Stimulated activated CD4-positive, alpha-beta T cell treated with anti-CD3 and anti-CD28 coated beads, Interleukin-4, amount 100 ng/mL, for 48 hours (primary cell): ENCODE measurements around the gene UBE2O.

Source experiments
- DNase-seq, 2 donors: peaks; one replicate each; pipeline ENCODE4 v3.0.0-alpha.2; 2020; ENCODE audit warnings: low read depth in 2 of 2

Gene UBE2O

DNA sequence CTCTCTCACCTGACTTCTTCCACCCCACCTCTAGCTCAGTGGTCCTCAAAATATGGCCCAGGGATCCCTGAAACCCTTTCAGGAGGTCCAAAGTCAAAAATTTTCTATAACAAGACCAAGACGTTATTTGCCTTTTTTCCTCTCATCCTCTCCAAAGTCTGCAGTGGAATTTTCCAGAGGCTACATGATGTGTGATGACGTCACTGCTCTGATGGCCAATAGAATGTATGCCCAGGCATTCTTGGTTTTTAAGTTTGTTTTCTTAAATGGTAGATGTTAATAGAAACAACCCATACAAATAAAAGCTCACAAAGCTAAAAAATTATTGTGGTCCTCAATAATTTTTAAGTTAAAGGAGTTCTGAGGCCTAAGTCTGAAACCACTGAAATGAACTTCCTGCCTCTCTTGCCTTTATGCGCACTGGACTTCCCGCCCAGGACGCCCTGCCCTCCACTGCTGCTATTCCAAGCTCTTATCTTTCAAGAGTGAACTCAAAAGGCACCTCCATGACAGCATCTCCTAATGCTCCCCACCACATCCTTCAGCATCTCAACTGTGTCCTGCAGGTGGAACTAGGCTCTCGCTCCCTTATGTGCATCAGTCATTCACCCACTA lies 13.5 kb downstream of the UBE2O start:
- DNase-seq, result no peak

DNA sequence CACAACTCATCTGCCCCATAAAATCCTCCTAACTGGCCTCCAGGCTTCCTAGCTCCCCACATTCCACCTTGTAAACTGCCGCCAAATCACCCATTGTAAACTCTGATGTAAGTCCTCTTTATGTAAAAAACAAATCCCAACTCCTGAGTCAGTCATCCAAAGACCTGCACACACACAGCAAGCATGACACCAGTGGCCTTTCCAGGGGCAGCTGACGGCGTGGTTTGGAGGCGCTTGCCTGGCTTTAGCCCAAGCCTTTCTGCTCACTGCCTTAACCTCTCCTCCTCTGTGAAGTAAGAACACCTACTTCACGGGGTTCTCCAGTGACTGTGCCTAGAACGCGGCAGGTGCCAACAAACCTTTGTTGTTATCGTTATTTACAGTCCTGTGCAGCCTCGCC lies 14.0 kb downstream of the UBE2O start:
- no peak for DNase-seq

DNA sequence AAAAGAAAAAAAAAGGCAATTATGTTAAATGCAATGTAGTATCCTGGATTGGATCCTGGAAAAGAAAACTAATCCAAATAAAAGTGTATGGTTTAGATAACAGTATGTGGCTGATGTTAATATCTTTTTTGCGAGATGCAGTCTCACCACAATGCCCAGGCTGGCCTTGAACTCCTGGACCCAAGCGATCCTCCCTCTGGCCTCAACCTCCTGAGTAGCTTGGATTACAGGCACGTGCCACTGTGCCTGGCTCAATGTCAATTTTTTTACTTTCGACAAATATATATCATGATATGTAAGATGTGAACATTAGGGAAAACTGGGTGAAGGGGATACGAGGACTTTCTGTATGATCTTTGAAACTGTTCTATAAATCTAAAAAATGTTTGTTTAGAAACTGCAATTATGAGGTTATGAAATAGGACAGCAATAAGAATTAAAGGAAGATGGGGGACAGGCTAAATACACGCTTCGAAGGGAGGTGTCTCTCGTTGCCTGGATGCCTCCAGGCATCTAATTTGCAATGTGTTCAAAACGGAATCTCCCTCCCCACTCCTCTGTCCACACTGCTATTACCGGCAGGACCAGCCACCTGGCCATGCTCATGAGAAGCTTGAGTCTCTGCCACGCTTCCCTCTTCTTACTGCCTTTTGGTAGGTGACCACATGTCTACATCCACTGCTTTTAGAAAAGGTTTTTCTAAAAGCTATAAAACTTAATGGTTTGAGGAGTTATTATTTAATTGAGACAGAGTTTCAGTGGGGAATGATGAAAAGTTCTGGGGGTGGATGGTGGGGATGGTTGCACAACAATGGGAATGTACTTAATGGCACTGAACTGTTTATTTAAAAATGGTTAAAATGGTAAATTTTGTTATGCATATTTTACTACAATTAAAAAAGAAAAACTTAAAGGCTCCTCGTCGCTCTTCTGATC lies 15.2 kb downstream of the UBE2O start:
- no peak for DNase-seq

DNA sequence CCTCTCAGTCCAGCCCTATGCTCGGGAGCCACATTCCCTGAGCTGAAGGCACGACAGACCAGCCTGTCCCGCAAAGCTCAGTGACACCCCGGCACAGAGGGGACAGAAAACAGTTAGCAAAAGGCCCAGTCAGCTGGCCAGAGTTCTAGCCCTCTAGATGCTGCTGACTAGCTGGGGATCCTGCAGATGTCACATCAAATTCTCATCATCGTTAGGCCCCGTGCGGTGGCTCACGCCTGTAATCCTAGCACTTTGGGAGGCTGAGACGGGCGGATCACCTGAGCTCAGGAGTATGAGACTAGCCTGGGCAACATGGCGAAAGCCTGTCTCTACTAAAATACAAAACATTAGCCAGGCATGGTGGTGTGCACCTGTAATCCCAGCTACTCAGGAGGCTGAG lies 17.2 kb downstream of the UBE2O start:
- no peak for DNase-seq

DNA sequence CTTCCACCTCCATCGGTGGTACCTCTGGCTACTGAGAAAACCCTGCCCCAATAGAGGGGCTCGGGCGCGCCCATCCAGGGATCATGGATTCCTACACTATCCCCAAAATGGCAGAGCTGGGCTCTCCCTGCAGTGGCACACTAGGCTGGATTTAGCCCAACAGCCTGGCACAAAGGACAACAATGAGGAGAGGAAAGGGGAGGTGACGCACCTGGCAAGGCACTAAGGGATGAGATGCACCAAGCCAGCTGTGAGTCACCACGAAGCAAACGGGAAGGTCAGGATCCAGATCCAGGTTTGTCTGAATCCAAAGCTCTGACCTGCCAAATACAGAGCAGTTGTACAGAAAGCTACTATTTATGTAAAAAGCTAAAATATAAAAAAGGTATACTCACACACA lies 18.1 kb downstream of the UBE2O start:
- DNase-seq, result no peak

DNA sequence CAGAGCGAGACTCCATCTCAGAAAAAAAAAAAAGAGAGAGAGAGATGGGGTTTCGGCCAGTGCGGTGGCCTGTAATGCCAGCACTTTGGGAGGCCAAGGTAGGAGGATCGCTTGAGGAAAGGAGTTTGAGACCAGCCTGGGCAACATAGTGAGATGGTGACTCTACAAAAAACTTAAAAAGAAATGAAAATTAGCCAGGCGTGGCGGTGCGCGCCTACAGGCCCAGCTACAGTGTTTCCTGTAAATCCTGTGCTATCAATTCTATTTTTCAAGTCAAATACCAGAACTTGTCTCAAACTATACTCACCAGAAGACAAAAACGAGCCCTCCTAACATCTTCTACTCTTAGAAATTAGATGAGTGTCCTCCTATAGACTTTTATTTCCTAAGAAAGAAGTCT lies 19.3 kb downstream of the UBE2O start:
- DNase-seq, result no peak

DNA sequence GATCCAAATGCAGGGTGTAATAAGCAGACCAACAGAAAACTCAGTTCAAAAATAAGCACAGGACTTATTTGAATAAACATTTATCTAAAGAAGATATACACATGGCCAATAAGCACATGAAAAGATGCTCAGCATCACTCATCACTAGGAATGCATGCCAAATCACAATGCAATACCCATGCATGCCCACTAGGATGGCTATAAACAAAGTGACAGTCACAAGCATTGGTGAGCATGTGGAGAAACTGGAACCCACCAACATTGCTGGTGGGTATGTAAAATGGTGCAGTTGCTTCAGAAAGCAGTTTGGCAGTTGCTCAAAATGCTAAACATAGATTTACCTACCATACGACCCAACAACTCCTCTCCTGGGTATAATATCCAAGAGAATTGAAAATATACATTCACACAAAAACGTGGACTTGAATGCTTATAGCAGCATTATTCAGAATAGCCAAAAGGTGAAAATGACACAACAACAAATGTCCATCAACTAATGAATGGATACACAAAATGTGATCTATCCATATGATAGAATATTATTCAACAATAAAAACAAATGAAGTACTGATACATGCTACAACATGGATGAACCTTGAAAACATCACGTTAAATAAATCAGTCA lies 20.1 kb downstream of the UBE2O start:
- DNase-seq, result no peak

DNA sequence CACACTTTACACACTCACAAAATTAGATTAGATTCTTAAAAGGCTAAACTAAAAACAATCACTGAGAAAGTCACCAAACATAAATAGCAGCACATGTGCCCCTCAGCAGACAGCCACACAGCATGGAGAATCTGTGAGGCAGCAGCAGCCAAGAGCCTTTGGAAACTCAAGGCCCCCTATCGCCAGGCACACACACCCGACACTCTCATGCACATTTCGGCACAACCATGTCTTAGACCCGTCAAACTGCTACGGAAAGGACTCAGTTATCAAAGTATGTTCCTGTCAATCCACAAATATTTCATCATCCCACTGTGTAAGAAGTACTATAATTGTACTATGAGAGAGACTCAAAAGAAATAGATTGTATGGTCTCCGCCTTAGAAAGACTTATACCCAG lies 20.9 kb downstream of the UBE2O start:
- no peak for DNase-seq

DNA sequence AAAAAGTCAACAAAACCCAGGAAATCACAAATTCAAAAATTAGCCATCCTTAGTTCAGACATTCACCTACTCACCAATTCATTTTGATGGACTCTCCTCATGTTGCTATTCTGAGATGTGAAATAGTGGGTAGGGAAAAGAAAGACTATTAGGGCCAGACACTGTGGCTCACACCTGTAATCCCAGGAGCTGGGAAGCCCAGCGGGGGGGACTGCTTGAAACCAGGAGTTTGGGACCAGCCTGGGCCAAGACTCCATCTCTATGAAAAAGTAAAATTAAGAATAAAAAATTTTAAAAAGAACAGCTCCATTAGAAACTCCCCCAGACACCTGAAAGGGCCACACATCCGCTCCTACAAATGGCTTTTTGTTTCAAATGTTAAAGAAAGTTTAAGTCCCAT lies 21.4 kb downstream of the UBE2O start:
- DNase-seq, result no peak

DNA sequence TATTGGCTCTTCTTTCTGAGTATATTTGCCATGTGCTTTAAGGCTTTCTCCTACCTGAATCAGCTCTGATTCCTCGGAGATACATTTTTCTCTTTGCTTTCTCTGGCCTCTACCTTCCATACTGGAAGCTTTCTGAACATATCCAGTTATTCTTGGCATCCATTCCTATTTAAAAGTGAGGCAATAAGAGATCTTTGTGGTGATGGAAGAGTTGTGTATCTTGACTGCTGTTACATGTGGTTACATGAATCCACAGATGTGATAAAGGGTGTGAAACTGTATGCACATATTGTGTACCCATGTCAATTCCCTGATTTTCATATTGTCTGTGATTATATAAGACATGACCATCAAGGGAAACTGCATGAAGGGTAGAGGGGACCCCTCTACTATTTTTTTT lies 24.4 kb downstream of the UBE2O start:
- no peak for DNase-seq

DNA sequence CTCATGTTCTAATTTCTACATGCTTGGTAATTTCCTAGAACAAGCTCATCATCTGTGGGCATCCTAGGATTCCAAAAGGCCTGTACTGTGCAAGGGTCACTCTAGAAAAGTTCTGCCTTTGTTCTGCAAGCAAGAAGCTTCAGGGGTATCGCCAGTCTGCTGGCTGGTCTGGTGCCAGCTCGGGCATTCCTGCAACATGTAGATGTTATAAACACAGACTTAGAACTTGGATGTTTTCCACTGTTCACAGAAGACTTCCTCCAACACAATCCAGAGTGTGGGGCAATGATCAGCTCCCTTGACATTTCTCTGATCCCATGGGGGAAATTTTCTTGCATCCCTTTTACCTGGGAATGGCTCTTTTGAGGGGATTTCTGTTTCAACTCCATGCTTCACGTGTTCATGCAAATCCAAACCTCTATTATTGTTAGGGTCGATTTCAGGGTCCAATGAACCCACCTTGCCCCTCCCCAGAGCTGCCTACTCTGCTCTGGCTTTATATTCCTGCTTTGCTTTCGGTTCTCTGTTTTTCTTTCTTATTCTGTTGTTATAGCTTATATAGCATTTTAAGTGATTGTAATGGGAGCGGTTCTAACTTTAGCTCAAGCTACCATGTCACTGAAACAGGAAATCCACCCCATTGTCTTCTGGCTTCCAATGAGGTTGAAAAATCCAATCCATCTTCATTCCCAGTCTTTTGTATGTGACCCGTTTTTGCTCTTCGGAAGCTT lies 25.3 kb downstream of the UBE2O start:
- DNase-seq, result no peak

DNA sequence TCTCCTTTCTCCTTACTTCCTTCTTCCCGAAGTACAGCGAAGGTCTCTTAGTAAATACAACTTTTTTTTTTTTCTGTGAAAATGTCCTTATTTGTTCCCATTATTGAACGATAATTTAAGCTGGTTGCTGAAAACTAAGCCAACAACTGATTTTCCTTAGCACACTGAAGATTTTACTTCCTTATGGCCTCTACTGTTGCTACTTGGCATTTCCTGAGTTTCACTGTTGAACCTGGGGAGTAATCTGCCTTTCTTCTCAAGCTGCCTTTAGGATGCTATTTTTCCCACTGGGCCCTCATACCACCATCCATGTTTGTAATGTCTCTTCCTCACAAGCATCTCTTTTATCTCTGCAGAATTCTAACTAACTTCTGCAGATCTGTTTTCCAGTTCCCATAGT lies 26.1 kb downstream of the UBE2O start:
- DNase-seq, result no peak

DNA sequence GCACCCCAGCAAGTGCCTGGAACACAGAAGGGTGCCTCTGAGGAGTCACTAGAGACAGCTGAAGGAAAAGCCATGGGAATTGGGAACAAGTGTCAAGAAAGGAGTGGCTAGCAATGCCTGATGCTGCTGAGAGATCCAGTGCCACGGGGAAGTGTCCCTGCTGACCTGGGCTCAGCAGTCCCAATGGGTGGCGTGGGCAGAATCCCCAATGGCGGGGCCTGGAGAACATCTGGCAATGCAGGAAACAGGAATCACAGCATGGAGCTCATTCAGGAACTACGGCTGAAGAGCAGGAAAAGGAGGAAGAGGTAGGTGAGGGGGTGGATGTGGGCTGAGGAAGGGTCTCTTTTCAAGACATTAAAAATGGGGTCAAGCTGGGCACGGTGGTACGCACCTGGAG lies 30.1 kb downstream of the UBE2O start:
- DNase-seq, result no peak

DNA sequence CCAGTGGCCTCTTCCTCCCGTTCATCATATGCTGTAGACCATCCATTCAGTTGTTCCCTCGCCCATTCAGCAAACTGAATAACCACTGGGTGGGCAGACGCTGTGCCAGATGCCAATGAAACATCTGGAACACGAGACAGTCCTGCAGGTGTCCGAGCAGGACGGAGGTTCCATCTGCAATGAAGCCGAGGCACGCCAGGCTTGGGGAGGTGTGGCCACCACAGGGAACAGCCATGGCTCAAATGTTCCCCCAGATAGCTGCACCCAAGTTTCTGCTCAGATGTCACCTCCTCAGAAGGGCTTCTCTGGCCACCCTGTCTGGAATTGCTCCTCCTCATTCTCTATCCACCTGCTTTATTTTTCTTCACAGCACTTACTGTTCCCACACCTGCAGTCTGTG lies 30.5 kb downstream of the UBE2O start:
- DNase-seq, result no peak

DNA sequence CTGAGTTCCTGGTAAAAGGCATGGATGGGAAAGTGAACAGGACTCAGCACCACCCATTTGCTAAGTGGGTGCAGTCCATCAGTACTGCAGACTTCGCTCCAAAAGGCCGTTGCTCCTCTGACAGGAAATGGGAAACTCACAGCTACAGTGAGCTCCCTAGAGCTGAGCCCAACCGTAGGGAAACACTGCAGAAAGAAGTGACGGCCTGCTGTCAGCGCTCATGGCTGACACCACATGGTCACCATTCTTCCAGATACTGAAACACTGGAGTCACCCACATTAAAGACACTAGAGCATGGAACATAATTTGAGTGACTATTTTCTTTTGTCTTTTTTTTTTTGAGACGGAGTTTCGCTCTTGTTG lies 31.9 kb downstream of the UBE2O start:
- no peak for DNase-seq

DNA sequence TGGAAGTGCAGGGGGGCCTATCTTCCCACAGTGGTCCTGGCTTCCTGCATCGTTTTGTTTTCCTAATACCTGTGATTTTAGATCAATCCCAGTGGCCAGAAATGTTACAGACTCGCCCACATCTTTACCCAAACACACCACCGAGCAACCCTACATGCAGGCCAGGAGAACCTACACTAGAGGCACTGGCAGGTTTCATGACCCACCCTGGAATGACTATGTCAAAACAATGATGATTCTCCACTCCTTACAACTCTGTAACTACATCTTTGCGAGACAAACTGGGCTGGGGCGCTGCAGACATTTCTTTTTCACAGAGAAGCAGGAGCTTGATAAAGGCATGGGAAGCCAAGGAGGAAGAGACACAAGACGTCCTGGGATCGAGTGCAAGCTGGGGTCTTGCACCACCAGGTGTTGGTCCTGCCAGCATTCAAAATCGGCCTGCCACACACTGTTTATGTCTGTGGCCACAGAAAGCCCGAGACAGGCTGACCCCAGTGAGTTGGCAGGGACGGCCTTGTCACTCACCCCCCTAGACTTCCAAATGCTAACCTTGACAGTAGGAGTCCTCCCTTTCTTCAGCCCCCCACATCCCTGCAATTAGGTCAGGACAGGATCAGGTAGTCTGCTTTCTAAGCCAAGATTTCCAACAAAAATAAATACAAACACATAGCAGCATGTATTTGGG lies 32.5 kb downstream of the UBE2O start:
- no peak for DNase-seq

DNA sequence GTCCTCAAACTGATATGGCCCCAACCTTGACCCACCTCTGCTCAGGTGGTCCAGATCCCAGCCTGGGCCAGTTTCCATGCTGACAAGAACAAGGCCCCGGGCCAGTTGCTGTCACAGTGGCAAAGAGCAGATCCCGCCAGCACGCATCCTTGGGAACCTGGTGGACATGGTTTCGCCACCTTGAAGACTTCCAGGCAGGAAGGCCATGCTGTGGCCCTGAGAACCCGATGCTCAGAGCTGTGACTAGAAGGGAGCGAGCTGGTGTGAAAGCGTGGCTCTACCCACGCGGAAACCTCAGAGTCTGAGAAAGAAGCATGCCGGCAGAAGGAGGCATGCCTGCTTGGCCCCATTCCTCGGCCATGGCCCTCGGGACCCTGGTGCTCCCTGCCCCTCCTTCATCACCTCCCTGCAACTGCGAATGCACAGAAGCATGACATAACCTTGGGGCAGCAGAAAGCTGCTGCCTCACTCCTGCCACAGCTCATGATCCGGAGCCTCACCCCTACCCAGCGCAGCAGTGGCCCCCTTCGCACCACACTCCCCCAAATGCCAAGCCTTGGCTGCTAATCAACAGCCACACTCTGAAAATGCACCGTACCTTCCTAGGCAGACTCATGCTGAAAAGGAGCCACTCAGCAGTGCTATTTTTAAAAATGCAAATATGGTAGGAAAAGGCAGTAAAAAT lies 33.2 kb downstream of the UBE2O start:
- no peak for DNase-seq

DNA sequence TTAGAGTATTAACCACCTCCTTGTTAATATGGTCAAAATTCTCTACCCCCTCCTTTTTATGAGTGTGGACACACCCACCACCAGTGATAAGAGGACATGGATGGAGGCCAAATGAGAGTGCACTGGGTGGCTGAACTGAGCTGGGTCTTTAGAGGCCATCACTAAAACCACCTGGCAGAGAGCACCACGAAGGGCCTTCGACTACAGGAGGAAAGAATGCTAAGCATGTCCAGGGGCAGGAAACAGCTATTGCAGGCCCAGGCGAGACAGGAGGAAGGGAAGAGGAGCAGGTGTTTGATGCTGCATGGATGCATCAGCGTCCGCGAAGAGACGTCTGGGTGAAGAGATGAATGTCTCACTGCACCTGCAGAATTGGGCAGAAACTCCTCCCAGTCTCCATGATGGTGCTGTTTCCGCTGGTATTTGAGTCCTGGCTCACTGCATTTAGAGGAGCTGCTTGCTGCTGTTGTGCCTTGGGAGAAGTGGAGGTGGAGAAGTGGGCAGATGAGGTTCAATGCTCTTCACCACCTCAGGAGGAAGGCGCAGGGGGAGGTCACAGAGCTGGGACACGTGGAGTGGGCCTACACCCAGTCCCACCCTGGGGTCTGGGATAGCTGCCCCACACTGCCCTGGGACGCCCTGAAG lies 35.3 kb downstream of the UBE2O start:
- DNase-seq, result no peak

DNA sequence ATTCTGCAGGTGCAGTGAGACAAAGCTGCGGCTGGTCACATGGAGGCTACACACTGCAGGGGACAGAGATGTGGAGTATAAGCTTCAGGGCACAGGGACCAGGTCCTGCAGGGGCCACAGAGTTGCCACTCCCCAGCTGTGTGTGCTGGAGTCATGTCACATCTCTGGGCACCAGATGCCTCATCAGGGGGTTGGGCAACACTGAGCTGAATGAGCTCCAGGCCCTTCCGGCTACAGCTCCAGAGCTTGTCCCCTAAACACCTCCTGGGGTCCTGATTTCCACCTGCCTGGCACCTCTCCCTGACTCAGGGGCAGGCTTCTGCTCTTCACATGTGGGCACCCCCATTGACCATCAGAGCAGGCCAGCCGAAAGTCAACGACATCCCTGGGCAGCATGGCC lies 36.1 kb downstream of the UBE2O start:
- DNase-seq, result no peak

DNA sequence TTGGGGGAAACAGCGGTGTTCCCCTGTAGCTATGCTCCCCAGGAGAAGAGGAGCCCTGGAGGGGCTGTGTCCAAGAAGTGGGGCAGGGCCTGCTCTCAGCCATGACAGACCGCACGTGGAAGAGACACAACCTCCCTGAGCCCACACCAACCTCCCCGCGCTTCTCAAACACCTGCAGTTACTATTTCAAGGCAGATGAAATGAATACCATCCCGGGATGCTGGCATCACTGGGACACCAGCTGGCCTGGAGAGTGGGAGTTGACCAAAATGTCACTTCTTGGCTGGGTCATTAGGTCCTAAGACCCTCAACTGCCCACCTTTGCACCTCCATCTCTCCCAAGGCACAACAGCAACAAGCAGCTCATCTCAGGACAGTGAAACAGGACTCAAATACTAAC lies 36.5 kb downstream of the UBE2O start:
- no peak for DNase-seq

DNA sequence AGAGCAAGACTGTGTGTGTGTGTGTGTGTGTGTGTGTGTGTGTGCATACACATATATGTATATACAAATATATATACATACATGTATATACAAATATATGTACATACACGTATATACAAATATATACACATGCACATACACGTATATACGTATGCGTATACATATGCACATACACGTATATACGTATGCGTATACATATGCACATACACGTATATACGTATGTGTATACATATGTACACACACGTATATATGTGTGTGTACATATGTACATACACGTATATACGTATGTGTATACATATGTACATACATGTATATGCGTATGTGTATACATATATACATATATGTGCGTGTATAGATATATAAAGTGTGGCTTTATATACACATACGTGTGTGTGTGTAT lies 37.2 kb downstream of the UBE2O start:
- no peak for DNase-seq
